CD4-positive, alpha-beta T cell treated with Interleukin-4 for 1 hour (primary cell): Measurements from ENCODE around the gene RND2.

ENCODE experiments used
- DNase-seq, 2 donors: peaks; one replicate each; pipeline ENCODE4 v3.0.0-alpha.2; 2020 to 2022

RND2 gene

GRCh38 chr17:43006639-43007551 is 18.1 kb upstream of the RND2 start, which contains the start of gene IFI35:
Gene IFI35, plus strand, starts transcription at chr17:43006784. Its CDS starts 164 bp downstream, at chr17:43006948.
- DNase-seq: peak; percentile 87 to 88

GRCh38 chr17:43010667-43011308 is 14.2 kb upstream of the RND2 start:
- no peak for DNase-seq

- DNase-seq: no peak
Observed at GRCh38 chr17:43011728-43012472, 13.1 kb upstream of the RND2 start.

- no peak for DNase-seq
Observed at GRCh38 chr17:43013296-43013695, 11.7 kb upstream of the RND2 start.

GRCh38 chr17:43014020-43014648 is 10.9 kb upstream of the RND2 start:
- DNase-seq: no peak

GRCh38 chr17:43014649-43015542 is 10.1 kb upstream of the RND2 start:
- DNase-seq: no peak

- no peak for DNase-seq
Observed at GRCh38 chr17:43015579-43015978, 9.5 kb upstream of the RND2 start.

GRCh38 chr17:43016216-43016615 is 8.8 kb upstream of the RND2 start:
- no peak for DNase-seq

- DNase-seq: peak; percentile 55 to 63
Observed at GRCh38 chr17:43018008-43018853, 6.8 kb upstream of the RND2 start.

- no peak for DNase-seq
Observed at GRCh38 chr17:43018932-43019331, 6.1 kb upstream of the RND2 start.

GRCh38 chr17:43019418-43019817 is 5.6 kb upstream of the RND2 start:
- DNase-seq: no peak

- DNase-seq: no peak
Observed at GRCh38 chr17:43020030-43020621, 4.9 kb upstream of the RND2 start.

- peak; percentile 39 to 41 for DNase-seq
Observed at GRCh38 chr17:43020789-43021740, 4.0 kb upstream of the RND2 start.

GRCh38 chr17:43021741-43022512 is 3.1 kb upstream of the RND2 start, which contains the start of gene VAT1:
Gene VAT1, minus strand, starts transcription at chr17:43022385. Its CDS starts 63 bp downstream, at chr17:43022322.
- DNase-seq: peak; percentile 54 to 59

GRCh38 chr17:43025290-43025657 is 243 bp downstream of the RND2 start:
- no peak for DNase-seq

GRCh38 chr17:43025766-43026537 is 921 bp downstream of the RND2 start:
- no peak for DNase-seq

GRCh38 chr17:43026595-43026994 is 1.6 kb downstream of the RND2 start:
- no peak for DNase-seq
